ENCODE measurements around the gene TWIST2.

Gene TWIST2

GRCh38 chr2:238811759-238812158 is 36.1 kb upstream of the TWIST2 start:
- no peak overlapping the region for H3K27ac ChIP-seq (replicated peaks)
- no peak for DNase-seq (ENCODE audit: low read depth in 1 of 2, low spot score in 1 of 2)
- no peak overlapping the region for H3K4me3 ChIP-seq (replicated peaks; ENCODE audit: insufficient read depth, low read length)
- no peak for TF ChIP-seq CTCF (IDR thresholded peaks at IDR 0.05; ENCODE audit: insufficient read depth, low read length)
- no peaks in the 10 kb centered on the region for H3K27me3 ChIP-seq (ENCODE audit: insufficient read depth, poor library complexity, severe bottlenecking)

- no peak overlapping the region for H3K27ac ChIP-seq (replicated peaks)
- TF ChIP-seq REST (IDR thresholded peaks at IDR 0.05; ENCODE audit: insufficient replicate concordance, low read depth) (no peak), CTCF (IDR thresholded peaks at IDR 0.05; ENCODE audit: insufficient read depth, low read length) (no peak), GABPA (IDR thresholded peaks at IDR 0.05; ENCODE audit: low read depth) (no peak), SPI1 (IDR thresholded peaks at IDR 0.05; ENCODE audit: borderline replicate concordance, low read depth) (no peak), POLR2AphosphoS5 (IDR thresholded peaks at IDR 0.05; ENCODE audit: low read depth) (no peak)
Observed at GRCh38 chr2:238813109-238813508, 34.8 kb upstream of the TWIST2 start.

GRCh38 chr2:238814815-238815214 is 33.1 kb upstream of the TWIST2 start:
- Histone ChIP-seq H3K27ac (replicated peaks) (no peak overlapping the region), H3K27me3 (ENCODE audit: insufficient read depth, poor library complexity, severe bottlenecking) (no peaks in the 10 kb centered on the region), H3K4me3 (replicated peaks; ENCODE audit: insufficient read depth, low read length) (no peak overlapping the region)
- TF ChIP-seq SPI1 (IDR thresholded peaks at IDR 0.05; ENCODE audit: borderline replicate concordance, low read depth) (no peak), CTCF (IDR thresholded peaks at IDR 0.05; ENCODE audit: insufficient read depth, low read length) (no peak), GABPA (IDR thresholded peaks at IDR 0.05; ENCODE audit: low read depth) (no peak), REST (IDR thresholded peaks at IDR 0.05; ENCODE audit: insufficient replicate concordance, low read depth) (no peak), POLR2AphosphoS5 (IDR thresholded peaks at IDR 0.05; ENCODE audit: low read depth) (no peak)
- no peak for DNase-seq (ENCODE audit: low read depth in 1 of 2, low spot score in 1 of 2)

More at GRCh38 chr2:238813109-238813508, 34.8 kb upstream of the TWIST2 start:
- Histone ChIP-seq H3K27me3 (ENCODE audit: insufficient read depth, poor library complexity, severe bottlenecking) (no peaks in the 10 kb centered on the region), H3K4me3 (replicated peaks; ENCODE audit: insufficient read depth, low read length) (no peak overlapping the region)
- DNase-seq (ENCODE audit: low read depth in 1 of 2, low spot score in 1 of 2): no peak

GRCh38 chr2:238816291-238816690 is 31.6 kb upstream of the TWIST2 start:
- no peak for DNase-seq (ENCODE audit: low read depth in 1 of 2, low spot score in 1 of 2)
- TF ChIP-seq CTCF (IDR thresholded peaks at IDR 0.05; ENCODE audit: insufficient read depth, low read length): no peak
- no peak for TF ChIP-seq SPI1 (IDR thresholded peaks at IDR 0.05; ENCODE audit: borderline replicate concordance, low read depth)
- TF ChIP-seq POLR2AphosphoS5 (IDR thresholded peaks at IDR 0.05; ENCODE audit: low read depth): no peak
- TF ChIP-seq GABPA (IDR thresholded peaks at IDR 0.05; ENCODE audit: low read depth): no peak
- no peak for TF ChIP-seq REST (IDR thresholded peaks at IDR 0.05; ENCODE audit: insufficient replicate concordance, low read depth)
- Histone ChIP-seq H3K27me3 (ENCODE audit: insufficient read depth, poor library complexity, severe bottlenecking) (no peaks in the 10 kb centered on the region), H3K4me3 (replicated peaks; ENCODE audit: insufficient read depth, low read length) (no peak overlapping the region), H3K27ac (replicated peaks) (no peak overlapping the region)

All from HL-60 (cell line).